Peyer's patch (tissue), 4 donors: ENCODE results near the gene ANO9. TPM values are rescaled to one million over a fixed set of nuclear protein-coding genes. Genes with fewer than 3 reads are reported as not detected.

Experiments
- DNase-seq, 3 donors: peaks; one replicate each; pipeline ENCODE4 v3.0.0-alpha.2; 2017 to 2019
- H3K27ac ChIP-seq, 4 donors: fragments of 200-600 bp; sonication (generic); one replicate each; pipeline ENCODE4 v1.5.1; 2016 to 2019
- H3K27me3 ChIP-seq, 2 donors: fragments of 200-600 bp; sonication (generic); one replicate each; pipeline ENCODE4 v1.5.1; 2019
- H3K36me3 ChIP-seq, 3 donors: fragments of 200-600 bp; sonication (generic); one replicate each; pipeline ENCODE4 v1.5.1; 2016 to 2019
- H3K4me1 ChIP-seq, 4 donors: fragments of 200-600 bp; sonication (generic); one replicate each; pipeline ENCODE4 v1.5.1; 2016 to 2019
- H3K4me3 ChIP-seq, 4 donors: fragments of 200-600 bp; sonication (generic); 1 replicate in 3 of 4; 2 replicates in 1 of 4; pipeline ENCODE4 v1.5.1; 2016 to 2019; ENCODE audit warnings: mild to moderate bottlenecking in 1 of 4
- H3K9me3 ChIP-seq, 4 donors: fragments of 200-600 bp; sonication (generic); one replicate each; pipeline ENCODE4 v1.5.1; 2016 to 2019; ENCODE audit warnings: mild to moderate bottlenecking in 1 of 4
- CTCF ChIP-seq, 6 experiments: fragments of 450-650 bp in 4 of 6; fragments of 200-600 bp in 2 of 6; sonication (generic) in 1 of 6; IDR thresholded peaks; one replicate each; pipeline ENCODE4 v1.5.1; 2017 to 2019; ENCODE audit warnings: antibody characterized with exemption in 6 of 6, mild to moderate bottlenecking in 3 of 6, moderate library complexity in 1 of 6
- POLR2A ChIP-seq, 2 donors: fragments of 450-650 bp; IDR thresholded peaks; one replicate each; pipeline ENCODE4 v1.5.1; 2017; ENCODE audit warnings: antibody characterized with exemption in 2 of 2, mild to moderate bottlenecking in 2 of 2, moderate library complexity in 2 of 2
- total RNA-seq, 4 donors: library from RNA; depleted of rRNA; stranded (reverse); fragments of >200 nt; gene quantifications; one replicate each; pipeline ENCODE4 v1.1.0, GENCODE V29; 2016

Gene ANO9
- total RNA-seq, 4 donors from 2014 or later = 161 to 474 (median 254) TPM

DNA sequence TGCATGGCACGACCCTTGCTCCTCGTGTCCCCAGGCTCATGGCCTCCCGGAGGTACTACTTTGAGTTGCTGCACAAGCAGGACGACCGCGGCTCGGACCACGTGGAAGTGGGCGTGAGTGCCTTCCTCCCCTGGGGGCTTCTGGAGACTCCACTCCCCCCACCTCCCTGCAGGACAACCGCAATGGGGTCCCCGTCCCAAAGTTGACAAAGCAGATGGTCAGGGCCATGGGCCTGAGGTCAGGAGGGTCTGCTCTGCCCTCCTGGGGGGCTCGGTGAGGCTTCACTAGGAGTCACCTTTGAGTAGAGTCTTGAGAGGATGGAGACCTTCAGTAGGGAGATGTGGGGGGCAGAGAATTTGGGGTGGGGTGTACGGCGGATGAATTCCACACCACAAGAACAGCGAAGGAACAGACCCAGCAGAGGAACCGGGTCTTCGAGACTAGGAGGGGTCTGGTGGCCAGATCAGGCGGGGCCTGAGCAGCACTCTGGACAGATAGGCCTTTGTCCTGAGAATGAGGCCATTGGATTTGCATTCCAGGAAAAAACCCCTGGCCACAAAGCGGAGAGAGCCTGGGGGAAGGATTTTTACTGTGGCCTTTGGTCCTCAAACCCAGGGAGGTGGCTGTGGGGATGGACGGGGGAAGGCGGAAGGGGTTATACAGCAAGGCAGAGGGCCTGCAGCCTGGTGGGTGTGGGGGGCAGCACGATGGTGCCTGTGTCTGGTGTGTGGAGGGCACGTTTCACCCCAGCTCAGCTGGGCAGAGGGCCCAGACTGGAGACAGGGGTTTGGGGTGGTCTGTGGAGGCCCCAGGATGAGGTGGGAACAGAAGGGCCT, 67.9 kb downstream of the ANO9 start:
- H3K36me3 ChIP-seq = no peaks in the 10 kb centered on the region
- TF ChIP-seq POLR2A (IDR thresholded peaks at IDR 0.05) = no peak
- no peak for TF ChIP-seq CTCF (IDR thresholded peaks at IDR 0.05)
- DNase-seq = no peak
- no peaks in the 10 kb centered on the region for H3K4me1 ChIP-seq
- H3K27me3 ChIP-seq = peaks cover 0 to under 1% of the 10 kb centered on the region in 2 donors
- no peak overlapping the region for H3K27ac ChIP-seq
- H3K9me3 ChIP-seq = no peaks in the 10 kb centered on the region
- no peak overlapping the region for H3K4me3 ChIP-seq

DNA sequence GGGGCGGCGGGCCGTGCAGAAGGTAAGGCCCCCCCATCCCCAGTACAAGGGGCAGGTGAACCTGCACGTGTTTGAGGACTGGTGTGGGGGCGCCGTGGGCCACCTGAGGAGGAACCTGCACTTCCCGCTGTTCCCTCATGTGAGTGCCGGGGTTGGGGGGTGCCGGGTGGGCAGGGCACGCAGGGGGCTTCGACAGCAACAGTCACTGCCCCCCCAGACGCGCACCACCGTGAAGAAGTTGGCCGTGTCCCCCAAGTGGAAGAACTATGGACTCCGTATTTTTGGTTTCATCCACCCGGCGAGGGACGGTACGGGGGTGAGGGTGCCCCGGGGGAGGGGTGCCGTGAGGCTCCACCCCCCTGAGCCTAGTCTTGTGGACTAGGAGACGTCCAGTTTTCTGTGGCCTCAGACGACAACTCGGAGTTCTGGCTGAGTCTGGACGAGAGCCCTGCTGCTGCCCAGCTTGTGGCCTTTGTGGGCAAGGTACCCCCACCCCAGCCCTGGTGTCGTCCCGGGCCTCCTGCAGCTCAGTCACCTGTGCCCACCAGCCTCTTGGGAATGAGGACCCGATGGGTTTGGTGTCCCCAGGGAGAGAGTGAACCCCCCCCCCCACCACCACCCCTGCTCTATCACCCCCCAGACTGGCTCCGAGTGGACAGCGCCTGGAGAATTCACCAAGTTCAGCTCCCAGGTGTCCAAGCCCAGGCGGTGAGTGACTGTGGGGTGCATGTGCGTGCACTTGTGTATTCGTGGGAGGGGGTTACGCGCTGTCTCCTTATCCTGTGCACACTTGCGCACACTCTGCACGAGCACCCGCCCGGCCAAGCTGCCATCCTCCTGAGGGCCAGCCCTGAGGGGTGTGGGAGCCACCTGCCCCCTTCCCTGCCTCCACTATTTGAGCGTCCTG, 68.7 kb downstream of the ANO9 start:
- H3K9me3 ChIP-seq = no peaks in the 10 kb centered on the region
- peaks cover 0 to 7% of the 10 kb centered on the region in 2 donors for H3K27me3 ChIP-seq
- no peak overlapping the region for H3K27ac ChIP-seq
- no peak for DNase-seq
- H3K36me3 ChIP-seq = no peaks in the 10 kb centered on the region
- TF ChIP-seq CTCF (IDR thresholded peaks at IDR 0.05) (no peak), POLR2A (IDR thresholded peaks at IDR 0.05) (no peak)
- peaks cover 0 to 7% (median 3%) of the 10 kb centered on the region in 4 donors for H3K4me1 ChIP-seq
- H3K4me3 ChIP-seq = no peak overlapping the region

- DNase-seq = no peak
- H3K27me3 ChIP-seq = peaks cover 0 to 9% of the 10 kb centered on the region in 2 donors
These were observed 69.9 kb downstream of the ANO9 start for GRCh38 chr11:371716-372590.

GRCh38 chr11:371051-371450, 70.8 kb downstream of the ANO9 start:
- no peak overlapping the region for H3K4me3 ChIP-seq
- H3K27me3 ChIP-seq = peaks cover 0 to 9% of the 10 kb centered on the region in 2 donors
- H3K36me3 ChIP-seq = no peaks in the 10 kb centered on the region
- no peaks in the 10 kb centered on the region for H3K9me3 ChIP-seq
- H3K4me1 ChIP-seq = peaks cover 0 to 7% (median 3%) of the 10 kb centered on the region in 4 donors
- no peak overlapping the region for H3K27ac ChIP-seq
- TF ChIP-seq POLR2A (IDR thresholded peaks at IDR 0.05) = no peak
- TF ChIP-seq CTCF (IDR thresholded peaks at IDR 0.05) = no peak
- no peak for DNase-seq

More at GRCh38 chr11:371716-372590, 69.9 kb downstream of the ANO9 start:
- Histone ChIP-seq H3K4me3 (no peak overlapping the region), H3K36me3 (no peaks in the 10 kb centered on the region), H3K4me1 (peaks cover 0 to 7% (median 3%) of the 10 kb centered on the region in 4 donors), H3K27ac (no peak overlapping the region), H3K9me3 (no peaks in the 10 kb centered on the region)
- TF ChIP-seq CTCF (IDR thresholded peaks at IDR 0.05) (no peak), POLR2A (IDR thresholded peaks at IDR 0.05) (no peak)
